Measurements from ENCODE around the gene GALNT17.

DNA sequence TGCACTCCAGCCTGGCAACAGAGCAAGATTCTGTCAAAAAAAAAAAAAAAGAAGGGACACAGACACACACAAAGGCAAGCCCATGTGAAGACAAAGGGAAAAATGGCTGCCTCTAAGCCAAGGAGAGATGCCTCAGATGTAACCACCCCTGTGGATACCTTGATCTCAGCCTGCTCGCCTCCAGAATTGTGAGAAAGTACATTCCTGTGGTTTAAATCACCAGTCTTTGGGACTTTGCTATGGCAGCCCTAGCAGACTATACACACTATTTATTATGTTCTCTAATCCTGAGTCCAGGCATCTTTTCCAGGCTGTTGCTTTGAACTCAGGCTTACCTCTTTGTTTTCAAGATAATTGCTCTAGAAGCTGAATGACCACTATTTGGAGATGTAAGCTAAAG, 494.3 kb downstream of the GALNT17 start:
- no peak for TF ChIP-seq POLR2AphosphoS5 (IDR thresholded peaks at IDR 0.05; ENCODE audit: borderline replicate concordance, low read depth, low read length)
- TF ChIP-seq EZH2 (IDR thresholded peaks at IDR 0.05): no peak
